Measurements from ENCODE around the gene PPP1R13L. TPM values are rescaled to one million over a fixed set of nuclear protein-coding genes. Genes with fewer than 3 reads are reported as not detected.

The PPP1R13L gene
- total and polyA plus RNA-seq, 4 donors: 0.51 to 7.7 (median 4.9) TPM

DNA sequence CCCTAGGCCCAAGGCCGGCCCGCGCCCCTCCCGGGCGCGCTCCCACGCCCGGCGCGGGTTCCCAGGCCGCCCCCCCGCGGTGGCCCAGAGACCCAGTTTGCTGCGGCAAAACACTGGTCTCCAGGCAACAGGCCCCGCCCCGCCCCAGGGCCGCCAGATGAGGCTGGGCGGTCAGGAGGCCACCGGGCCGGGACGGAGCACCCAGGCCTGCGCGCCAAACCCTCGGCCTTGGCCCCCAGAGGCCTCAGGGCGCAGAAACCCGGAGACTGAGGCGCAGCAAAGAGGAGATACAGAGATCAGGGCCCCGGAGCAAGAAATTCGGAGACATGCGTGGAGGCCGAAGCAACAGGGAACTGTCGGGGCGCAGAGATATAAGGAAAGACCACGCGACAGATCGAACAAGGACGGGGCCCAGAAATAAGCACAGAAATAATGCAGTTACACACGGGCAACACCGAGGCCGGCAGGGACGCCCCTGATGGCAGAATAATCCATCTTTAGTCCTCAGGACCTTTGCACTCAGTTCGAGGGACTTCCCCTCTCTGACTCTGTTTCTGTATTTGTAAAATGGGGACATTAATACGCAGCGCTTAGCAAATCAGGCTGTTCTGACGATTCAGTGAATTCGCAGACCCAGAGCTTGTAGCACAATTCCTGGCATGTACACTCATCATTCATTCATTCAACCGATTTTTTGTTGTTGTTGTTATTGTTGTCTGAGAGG lies 39.6 kb upstream of the PPP1R13L start:
- Histone ChIP-seq H3K36me3 (ENCODE audit: control insufficient read depth in 4 of 4, insufficient read depth in 3 of 4, low read depth in 1 of 4, low read length in 3 of 4) (no peaks in the 10 kb centered on the region), H3K27me3 (ENCODE audit: control insufficient read depth in 4 of 4, insufficient read depth in 4 of 4, low read length in 3 of 4) (no peaks in the 10 kb centered on the region), H3K9me3 (ENCODE audit: control insufficient read depth in 4 of 4, low read length in 3 of 4) (no peaks in the 10 kb centered on the region), H3K4me3 (ENCODE audit: low read depth in 1 of 3, low read length in 3 of 3) (peak overlapping the region in 1 of 3 donors; percentile 48), H3K4me1 (ENCODE audit: control insufficient read depth in 4 of 4, insufficient read depth in 4 of 4, low read length in 3 of 4) (peaks cover 4 to 22% (median 9%) of the 10 kb centered on the region in 4 donors), H3K27ac (ENCODE audit: low read depth in 1 of 2, low read length in 2 of 2) (peak overlapping the region; percentile 70 to 72), H3K9ac (ENCODE audit: low read depth in 1 of 2, low read length in 2 of 2) (peak overlapping the region; percentile 60)
- WGBS: 16% methylated on average over 47 of the region's 47 CpGs
- peak; percentile 88 for DNase-seq (ENCODE audit: low spot score)
- TF ChIP-seq NR2F2 (IDR thresholded peaks at IDR 0.05) (peak; percentile 24), SP1 (IDR thresholded peaks at IDR 0.05) (peak; percentile 48), TAF1 (conservative IDR thresholded peaks at IDR 0.05) (no peak), HNF4G (IDR thresholded peaks at IDR 0.05) (no peak)
- TF ChIP-seq, protein P1, sequence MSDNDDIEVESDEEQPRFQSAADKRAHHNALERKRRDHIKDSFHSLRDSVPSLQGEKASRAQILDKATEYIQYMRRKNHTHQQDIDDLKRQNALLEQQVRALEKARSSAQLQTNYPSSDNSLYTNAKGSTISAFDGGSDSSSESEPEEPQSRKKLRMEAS (IDR thresholded peaks at IDR 0.05): no peak

DNA sequence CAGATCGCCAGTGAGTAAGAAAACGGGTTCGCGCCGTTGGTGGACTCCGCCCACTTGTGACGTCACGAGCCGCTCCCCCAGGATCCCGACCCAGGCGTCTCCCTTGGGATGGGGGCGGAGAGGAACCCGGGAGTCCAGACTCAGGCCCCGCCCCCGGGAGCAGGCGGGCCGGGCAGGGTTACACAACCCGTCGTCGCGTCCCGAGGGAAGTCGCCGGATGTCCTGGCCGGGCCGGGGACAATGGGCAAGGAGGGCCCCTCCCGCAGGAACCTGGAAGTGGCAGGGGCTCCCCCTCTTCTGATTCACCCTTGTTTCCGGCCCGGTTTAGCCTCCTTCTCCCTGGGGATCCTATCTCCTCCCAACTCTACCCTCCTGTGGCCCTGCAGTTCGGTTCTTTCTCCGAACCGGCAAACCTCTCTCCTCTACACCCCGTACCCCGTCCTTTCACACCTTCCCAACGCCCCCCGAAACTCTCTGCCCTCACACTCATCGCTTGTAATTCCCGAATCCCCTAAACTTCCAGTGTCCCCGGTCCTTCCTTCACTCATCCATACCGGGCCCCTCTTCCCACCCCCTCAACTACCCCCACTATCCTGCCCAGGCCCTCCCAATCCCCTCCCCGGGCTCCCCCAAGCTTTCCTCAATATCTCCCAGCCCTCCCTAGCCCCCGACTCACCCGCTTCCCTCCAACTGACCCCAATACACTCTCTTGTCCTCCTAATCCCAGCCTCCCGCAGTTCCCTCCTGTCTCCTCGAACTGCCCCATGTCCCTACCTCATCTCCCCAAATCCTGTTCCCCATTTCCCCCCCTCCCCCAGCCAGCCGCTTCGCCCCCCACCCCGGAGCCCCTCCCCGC lies 38.8 kb upstream of the PPP1R13L start:
- Histone ChIP-seq H3K27me3 (ENCODE audit: control insufficient read depth in 4 of 4, insufficient read depth in 4 of 4, low read length in 3 of 4) (no peaks in the 10 kb centered on the region), H3K4me1 (ENCODE audit: control insufficient read depth in 4 of 4, insufficient read depth in 4 of 4, low read length in 3 of 4) (peaks cover 4 to 17% (median 9%) of the 10 kb centered on the region in 4 donors), H3K9ac (ENCODE audit: low read depth in 1 of 2, low read length in 2 of 2) (peak overlapping the region; percentile 40 to 64), H3K36me3 (ENCODE audit: control insufficient read depth in 4 of 4, insufficient read depth in 3 of 4, low read depth in 1 of 4, low read length in 3 of 4) (no peaks in the 10 kb centered on the region), H3K27ac (ENCODE audit: low read depth in 1 of 2, low read length in 2 of 2) (peak overlapping the region; percentile 67 to 79), H3K4me3 (ENCODE audit: low read depth in 1 of 3, low read length in 3 of 3) (peak overlapping the region in 2 of 3 donors; percentile 48), H3K9me3 (ENCODE audit: control insufficient read depth in 4 of 4, low read length in 3 of 4) (no peaks in the 10 kb centered on the region)
- no peak for TF ChIP-seq HNF4G (IDR thresholded peaks at IDR 0.05)
- TF ChIP-seq SP1 (IDR thresholded peaks at IDR 0.05): peak; percentile 76
- TF ChIP-seq, protein P2, sequence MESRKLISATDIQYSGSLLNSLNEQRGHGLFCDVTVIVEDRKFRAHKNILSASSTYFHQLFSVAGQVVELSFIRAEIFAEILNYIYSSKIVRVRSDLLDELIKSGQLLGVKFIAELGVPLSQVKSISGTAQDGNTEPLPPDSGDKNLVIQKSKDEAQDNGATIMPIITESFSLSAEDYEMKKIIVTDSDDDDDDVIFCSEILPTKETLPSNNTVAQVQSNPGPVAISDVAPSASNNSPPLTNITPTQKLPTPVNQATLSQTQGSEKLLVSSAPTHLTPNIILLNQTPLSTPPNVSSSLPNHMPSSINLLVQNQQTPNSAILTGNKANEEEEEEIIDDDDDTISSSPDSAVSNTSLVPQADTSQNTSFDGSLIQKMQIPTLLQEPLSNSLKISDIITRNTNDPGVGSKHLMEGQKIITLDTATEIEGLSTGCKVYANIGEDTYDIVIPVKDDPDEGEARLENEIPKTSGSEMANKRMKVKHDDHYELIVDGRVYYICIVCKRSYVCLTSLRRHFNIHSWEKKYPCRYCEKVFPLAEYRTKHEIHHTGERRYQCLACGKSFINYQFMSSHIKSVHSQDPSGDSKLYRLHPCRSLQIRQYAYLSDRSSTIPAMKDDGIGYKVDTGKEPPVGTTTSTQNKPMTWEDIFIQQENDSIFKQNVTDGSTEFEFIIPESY (IDR thresholded peaks at IDR 0.05): no peak
- TF ChIP-seq, protein P3, sequence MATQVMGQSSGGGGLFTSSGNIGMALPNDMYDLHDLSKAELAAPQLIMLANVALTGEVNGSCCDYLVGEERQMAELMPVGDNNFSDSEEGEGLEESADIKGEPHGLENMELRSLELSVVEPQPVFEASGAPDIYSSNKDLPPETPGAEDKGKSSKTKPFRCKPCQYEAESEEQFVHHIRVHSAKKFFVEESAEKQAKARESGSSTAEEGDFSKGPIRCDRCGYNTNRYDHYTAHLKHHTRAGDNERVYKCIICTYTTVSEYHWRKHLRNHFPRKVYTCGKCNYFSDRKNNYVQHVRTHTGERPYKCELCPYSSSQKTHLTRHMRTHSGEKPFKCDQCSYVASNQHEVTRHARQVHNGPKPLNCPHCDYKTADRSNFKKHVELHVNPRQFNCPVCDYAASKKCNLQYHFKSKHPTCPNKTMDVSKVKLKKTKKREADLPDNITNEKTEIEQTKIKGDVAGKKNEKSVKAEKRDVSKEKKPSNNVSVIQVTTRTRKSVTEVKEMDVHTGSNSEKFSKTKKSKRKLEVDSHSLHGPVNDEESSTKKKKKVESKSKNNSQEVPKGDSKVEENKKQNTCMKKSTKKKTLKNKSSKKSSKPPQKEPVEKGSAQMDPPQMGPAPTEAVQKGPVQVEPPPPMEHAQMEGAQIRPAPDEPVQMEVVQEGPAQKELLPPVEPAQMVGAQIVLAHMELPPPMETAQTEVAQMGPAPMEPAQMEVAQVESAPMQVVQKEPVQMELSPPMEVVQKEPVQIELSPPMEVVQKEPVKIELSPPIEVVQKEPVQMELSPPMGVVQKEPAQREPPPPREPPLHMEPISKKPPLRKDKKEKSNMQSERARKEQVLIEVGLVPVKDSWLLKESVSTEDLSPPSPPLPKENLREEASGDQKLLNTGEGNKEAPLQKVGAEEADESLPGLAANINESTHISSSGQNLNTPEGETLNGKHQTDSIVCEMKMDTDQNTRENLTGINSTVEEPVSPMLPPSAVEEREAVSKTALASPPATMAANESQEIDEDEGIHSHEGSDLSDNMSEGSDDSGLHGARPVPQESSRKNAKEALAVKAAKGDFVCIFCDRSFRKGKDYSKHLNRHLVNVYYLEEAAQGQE (IDR thresholded peaks at IDR 0.05): peak; percentile 12
- TF ChIP-seq HNF4A (conservative IDR thresholded peaks at IDR 0.05): peak; percentile 55 to 63
- TF ChIP-seq, protein P1 (IDR thresholded peaks at IDR 0.05): no peak
- TF ChIP-seq FOXA2 (IDR thresholded peaks at IDR 0.05): no peak
- peak; percentile 33 for TF ChIP-seq YY1 (IDR thresholded peaks at IDR 0.05)
- TF ChIP-seq, protein P4, sequence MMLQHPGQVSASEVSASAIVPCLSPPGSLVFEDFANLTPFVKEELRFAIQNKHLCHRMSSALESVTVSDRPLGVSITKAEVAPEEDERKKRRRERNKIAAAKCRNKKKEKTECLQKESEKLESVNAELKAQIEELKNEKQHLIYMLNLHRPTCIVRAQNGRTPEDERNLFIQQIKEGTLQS (IDR thresholded peaks at IDR 0.05): no peak
- TF ChIP-seq, protein P5, sequence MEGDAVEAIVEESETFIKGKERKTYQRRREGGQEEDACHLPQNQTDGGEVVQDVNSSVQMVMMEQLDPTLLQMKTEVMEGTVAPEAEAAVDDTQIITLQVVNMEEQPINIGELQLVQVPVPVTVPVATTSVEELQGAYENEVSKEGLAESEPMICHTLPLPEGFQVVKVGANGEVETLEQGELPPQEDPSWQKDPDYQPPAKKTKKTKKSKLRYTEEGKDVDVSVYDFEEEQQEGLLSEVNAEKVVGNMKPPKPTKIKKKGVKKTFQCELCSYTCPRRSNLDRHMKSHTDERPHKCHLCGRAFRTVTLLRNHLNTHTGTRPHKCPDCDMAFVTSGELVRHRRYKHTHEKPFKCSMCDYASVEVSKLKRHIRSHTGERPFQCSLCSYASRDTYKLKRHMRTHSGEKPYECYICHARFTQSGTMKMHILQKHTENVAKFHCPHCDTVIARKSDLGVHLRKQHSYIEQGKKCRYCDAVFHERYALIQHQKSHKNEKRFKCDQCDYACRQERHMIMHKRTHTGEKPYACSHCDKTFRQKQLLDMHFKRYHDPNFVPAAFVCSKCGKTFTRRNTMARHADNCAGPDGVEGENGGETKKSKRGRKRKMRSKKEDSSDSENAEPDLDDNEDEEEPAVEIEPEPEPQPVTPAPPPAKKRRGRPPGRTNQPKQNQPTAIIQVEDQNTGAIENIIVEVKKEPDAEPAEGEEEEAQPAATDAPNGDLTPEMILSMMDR (IDR thresholded peaks at IDR 0.05; ENCODE audit: low read depth, low read length, missing input control): no peak
- TF ChIP-seq NR2F2 (IDR thresholded peaks at IDR 0.05): peak; percentile 28
- TF ChIP-seq FOXA1 (IDR thresholded peaks at IDR 0.05): no peak
- TF ChIP-seq RXRA (IDR thresholded peaks at IDR 0.05): peak; percentile 25 to 41
- peak; percentile 44 to 75 for TF ChIP-seq EGR1 (IDR thresholded peaks at IDR 0.05; ENCODE audit: low read depth in 2 of 2)
- no peak for TF ChIP-seq TAF1 (conservative IDR thresholded peaks at IDR 0.05)
- TF ChIP-seq GABPA (IDR thresholded peaks at IDR 0.05 in 1 of 2, conservative IDR thresholded peaks at IDR 0.05 in 1 of 2): peak; percentile 46 to 83
- peak in 1 of 2 donors; percentile 22 for TF ChIP-seq RAD21 (IDR thresholded peaks at IDR 0.05)
- TF ChIP-seq JUND (IDR thresholded peaks at IDR 0.05): peak in 1 of 2 donors; percentile 58
- under 1% methylated on average over 49 of the region's 49 CpGs for WGBS
- DNase-seq (ENCODE audit: low spot score): peak; percentile 78
